NCI-H1436 (cell line): ENCODE measurements around the gene CCDC92.
"Not testable (repeated sequence)": the region's sequence is repeated elsewhere in the genome, so short reads cannot be mapped to it uniquely, and the experiment has no call there.

ENCODE experiments used
- DNase-seq: peaks from one replicate; lab custom pipeline; 2025; lab: John Stamatoyannopoulos, UW

Gene CCDC92

DNA sequence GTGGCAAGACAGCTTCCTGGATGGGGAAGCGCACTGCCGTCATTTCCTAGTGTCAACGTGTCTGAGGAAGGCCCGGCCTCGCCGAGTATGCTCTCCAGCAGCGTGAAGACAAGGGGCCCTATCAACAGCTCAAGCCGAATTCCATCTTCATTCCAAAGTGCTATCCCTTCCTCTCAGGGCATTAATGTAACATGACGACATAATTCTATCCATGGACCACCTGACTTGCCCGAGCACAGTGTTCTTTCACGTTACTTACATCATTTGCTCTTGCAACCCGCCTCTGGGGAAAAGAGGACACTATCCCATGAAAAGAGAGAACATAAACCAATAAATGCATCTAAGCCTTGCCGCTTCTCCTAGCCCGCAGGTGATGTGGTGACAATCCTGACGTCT is 22.9 kb downstream of the CCDC92 start:
- no peak for DNase-seq

- DNase-seq = no peak
These were observed 23.5 kb downstream of the CCDC92 start for GRCh38 chr12:123948796-123949769.

GRCh38 chr12:123948401-123948795 is 24.2 kb downstream of the CCDC92 start:
- no peak for DNase-seq

DNA sequence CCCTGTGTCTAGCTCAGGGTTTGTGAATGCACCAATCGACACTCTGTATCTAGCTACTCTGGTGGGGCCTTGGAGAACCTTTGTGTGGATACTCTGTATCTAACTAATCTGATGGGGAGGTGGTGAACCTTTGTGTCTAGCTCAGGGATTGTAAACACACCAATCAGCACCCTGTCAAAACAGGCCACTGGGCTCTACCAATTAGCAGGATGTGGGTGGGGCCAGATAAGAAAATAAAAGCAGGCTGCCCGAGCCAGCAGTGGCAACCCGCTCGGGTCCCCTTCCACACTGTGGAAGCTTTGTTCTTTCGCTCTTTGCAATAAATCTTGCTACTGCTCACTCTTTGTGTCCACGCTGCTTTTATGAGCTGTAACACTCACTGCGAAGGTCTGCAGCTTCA is 25.1 kb downstream of the CCDC92 start:
- not testable (repeated sequence) for DNase-seq

DNA sequence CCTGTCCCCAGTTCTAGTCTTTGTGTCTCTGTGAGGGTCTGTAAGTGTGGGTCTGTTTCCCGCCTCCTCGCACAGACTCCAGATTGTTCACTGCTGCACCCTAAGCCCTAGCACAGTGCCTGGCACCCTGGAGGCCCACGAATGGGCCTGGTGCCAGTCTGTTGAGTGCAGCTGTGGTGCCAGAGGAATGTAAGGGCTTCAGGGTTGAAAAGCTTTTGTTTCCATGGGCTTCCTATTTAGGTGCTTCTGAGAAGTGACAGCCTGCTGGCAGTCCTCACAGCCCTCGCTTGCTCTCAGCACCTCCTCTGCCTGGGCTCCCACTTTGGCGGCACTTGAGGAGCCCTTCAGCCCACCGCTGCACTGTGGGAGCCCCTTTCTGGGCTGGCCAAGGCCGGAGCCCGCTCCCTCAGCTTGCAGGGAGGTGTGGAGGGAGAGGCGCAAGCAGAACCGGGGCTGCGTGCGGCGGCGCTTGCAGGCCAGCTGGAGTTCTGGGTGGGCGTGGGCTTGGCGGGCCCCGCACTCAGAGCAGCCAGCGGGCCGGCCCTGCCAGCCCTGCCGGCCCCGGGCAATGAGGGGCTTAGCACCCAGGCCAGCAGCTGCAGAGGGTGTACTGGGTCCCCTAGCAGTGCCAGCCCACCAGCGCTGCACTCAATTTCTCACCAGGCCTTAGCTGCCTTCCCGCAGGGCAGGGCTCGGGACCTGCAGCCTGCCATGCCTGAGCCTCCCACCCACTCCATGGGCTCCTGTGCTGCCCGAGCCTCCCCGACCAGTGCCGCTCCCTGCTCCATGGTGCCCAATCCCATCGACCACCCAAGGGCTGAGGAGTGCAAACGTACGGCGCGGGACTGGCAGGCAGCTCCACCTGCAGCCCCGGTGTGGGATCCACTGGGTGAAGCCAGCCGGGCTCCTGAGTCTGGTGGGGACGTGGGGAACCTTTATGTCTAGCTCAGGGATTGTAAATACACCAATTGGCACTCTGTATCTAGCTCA is 25.8 kb downstream of the CCDC92 start:
- not testable (repeated sequence) for DNase-seq

DNA sequence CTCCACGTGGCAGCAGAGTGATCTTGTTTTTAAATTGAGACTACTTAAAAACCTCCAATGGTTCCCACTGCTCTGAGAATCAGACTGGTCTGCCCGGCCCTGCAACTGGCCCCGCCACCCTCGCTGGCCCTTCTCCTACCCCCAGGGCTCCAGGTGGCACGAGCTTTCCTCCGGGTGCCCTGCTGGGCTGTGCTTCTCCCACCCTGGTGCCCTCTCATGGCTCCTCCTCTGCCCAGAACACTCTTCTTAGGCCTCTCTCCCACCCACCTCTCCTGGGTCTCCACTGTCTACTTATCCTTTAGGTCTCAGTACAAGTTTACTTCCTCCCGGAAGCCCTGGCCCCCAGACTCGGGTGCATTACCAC is 26.5 kb downstream of the CCDC92 start:
- no peak for DNase-seq

GRCh38 chr12:123945287-123946151 is 27.1 kb downstream of the CCDC92 start:
- DNase-seq = no peak

DNA sequence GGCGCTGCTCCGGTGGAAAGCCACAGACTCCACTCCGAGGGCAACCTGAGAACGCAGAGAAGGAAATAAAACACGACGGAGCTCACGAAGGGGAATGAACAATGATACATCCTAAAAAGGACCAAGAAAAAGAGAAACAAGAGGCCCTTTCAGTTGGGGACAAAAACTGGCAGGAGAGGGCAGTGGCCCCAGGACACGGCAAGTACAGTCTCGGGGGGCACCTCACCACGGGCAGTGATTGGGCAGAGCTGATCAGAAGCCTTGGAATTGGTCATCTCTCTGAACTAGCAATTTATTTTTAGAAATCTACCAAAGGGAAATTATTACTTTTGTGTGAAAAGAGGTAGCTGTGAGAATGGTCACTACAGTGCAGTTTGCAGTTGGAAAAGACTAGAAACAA is 27.9 kb downstream of the CCDC92 start:
- DNase-seq = no peak

GRCh38 chr12:123943816-123944215 is 28.8 kb downstream of the CCDC92 start:
- DNase-seq = no peak

- no peak for DNase-seq
These were observed 29.6 kb downstream of the CCDC92 start for GRCh38 chr12:123942911-123943648.

DNA sequence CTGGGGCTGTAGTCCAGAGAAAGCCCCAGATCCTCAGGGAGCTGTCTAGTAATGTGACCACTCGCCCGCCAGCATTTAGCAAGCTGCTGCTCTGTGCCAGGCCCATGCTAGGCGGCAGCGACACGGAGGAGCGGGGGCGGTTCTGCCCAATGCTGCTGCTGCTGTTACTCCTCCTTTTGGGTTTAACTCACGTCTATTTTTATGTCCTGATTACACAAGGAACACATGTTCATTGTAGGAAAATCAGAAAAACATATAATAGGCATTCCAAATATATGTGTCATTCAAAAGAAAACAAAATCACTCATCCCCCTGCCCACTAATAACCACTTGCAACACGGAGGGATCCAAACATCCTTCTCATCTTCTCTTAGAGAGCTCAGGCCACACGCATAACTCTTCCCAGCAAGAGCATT is 30.4 kb downstream of the CCDC92 start:
- no peak for DNase-seq

- no peak for DNase-seq
These were observed 30.9 kb downstream of the CCDC92 start for GRCh38 chr12:123941624-123942237.

- DNase-seq = no peak
These were observed 31.6 kb downstream of the CCDC92 start for GRCh38 chr12:123941000-123941399.

- DNase-seq = no peak
These were observed 32.0 kb downstream of the CCDC92 start for GRCh38 chr12:123940627-123940966.

GRCh38 chr12:123939716-123940626 is 32.7 kb downstream of the CCDC92 start:
- no peak for DNase-seq

DNA sequence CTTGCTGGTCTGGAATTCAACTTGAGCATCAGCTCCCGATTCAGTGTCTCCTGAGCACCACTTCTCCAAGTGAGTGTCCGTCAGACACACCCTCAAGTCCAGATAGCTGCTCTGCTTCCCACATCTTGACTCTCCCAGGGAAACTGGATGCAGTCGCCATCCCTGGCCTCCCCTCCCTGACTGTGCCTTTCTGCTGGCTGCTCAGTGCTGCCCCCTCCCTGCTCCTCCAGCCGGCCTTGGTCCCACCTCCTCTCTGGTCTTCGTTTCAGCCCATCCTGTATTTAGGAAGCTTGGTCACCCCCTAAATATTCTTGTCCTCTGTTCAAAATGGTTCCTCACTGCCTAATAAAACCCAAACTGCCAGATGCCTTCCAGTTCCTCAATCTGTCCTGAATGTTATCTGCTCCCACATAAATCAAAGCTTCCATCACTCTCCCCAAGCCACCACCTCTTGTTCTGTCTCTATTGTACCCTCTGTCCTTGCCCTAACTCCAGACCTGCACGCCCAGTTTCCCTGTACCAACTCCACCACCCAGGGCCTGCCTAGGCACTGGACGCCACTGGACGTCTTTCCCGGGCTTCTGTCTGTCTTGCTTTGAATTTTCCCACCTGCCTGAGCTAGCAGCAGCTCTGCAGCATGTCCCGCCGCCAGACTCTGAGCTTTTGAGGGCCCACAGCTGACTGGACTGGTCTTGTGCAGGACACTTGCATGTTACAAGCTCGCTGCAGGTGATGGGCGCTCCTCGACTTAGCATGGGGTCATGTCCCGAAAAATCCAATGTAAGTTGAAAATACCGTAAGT is 33.8 kb downstream of the CCDC92 start:
- no peak for DNase-seq

DNA sequence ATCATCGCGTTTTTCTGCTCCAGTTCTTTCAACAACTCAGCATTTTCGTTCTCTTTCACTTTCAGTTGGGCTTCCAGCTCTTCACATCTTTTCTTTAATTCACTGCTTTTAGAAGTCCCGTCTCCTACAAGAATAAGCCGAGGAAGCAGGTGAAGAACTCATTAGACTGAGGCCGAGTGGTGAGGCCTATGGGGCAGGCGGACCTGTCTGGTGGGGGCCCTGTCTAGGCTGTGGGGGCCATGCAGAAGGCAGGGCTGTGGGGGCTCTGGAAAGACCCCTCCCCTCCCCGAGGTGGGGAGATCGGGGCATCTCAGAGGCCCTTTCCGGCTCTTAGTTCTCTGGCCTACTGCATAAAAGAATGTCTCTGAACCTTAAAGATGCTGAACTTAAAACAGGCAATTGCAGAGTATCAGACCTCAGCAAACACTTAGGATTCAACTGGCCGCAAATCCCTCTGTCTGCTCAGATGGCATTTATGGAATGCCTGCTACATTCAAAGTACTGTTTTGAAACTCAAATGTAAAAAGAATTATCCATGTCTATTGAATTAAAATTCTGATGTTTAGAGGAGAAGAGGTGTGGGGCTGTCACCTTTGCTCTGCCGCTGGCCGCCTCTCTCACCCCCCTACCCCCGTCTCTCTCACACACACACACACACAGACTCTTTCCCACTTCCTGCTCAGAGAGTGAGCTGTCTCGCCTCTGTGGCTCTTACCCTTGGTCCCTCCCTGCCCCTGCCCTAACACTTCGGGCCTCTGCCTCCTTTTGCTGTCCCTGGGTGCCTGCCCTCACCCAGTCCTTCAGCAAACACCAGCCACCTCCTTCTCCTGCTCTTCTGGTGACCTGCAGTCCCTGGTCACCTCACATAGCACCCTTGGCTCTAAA is 34.7 kb downstream of the CCDC92 start:
- no peak for DNase-seq
